HG03457 (cell line): ENCODE measurements around the gene IFITM10.

ENCODE experiments used
- ATAC-seq: cut with Tn5 transposase; IDR thresholded peaks from one replicate; pipeline ENCODE4 v1.9.1; 2021; ENCODE audit warnings: moderate number of reproducible peaks; ENCODE audit not compliant: unreplicated experiment

IFITM10 gene

GRCh38 chr11:1727096-1727690 is 23.2 kb downstream of the IFITM10 start:
- no peak for ATAC-seq

DNA sequence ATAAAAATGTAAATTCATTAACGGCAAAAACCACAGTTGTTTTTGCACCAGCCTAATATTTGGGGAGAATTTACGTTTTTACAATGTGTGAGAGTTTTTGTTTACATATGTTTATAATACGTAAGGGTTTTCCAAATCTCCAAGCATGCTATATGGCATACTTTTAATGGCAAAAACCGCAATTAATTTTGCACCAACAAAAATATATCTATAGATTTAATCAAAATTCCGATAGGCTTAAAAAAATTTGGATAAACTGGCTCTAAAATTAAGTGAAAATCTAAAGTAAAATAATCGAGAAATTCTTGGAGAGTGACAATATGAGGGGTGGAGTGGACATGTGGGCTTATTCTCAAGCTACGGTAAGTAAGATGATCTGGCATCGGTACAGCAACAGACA is 30.6 kb downstream of the IFITM10 start:
- ATAC-seq: no peak

- no peak for ATAC-seq
These were observed 32.1 kb downstream of the IFITM10 start for GRCh38 chr11:1718326-1718725.

- ATAC-seq: no peak
These were observed 32.6 kb downstream of the IFITM10 start for GRCh38 chr11:1717745-1718144.

GRCh38 chr11:1714908-1715885 is 35.2 kb downstream of the IFITM10 start:
- no peak for ATAC-seq

GRCh38 chr11:1708716-1709115 is 41.7 kb downstream of the IFITM10 start:
- no peak for ATAC-seq

- no peak for ATAC-seq
These were observed 42.6 kb downstream of the IFITM10 start for GRCh38 chr11:1707751-1708150.

GRCh38 chr11:1706634-1707400 is 43.6 kb downstream of the IFITM10 start:
- no peak for ATAC-seq

- ATAC-seq: no peak
These were observed 45.0 kb downstream of the IFITM10 start for GRCh38 chr11:1705126-1706052.

DNA sequence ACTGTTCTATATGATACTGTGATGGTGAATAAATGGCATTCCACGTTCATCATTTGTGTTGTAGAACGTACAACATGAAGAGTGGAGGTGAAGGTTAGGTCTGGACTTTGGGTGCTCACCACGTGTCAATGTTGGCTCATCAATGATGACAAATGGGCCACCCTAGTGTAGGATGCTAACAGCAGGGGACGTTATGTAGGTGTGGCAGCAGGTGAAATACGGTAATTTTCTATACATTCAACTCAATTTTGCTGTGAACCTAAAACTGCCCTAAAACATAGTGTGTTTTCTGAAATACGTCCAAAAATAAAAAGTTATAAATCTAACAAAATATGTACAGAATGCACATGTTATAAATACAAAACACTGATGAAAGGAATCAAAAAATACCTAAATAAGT is 47.2 kb downstream of the IFITM10 start:
- ATAC-seq: no peak

DNA sequence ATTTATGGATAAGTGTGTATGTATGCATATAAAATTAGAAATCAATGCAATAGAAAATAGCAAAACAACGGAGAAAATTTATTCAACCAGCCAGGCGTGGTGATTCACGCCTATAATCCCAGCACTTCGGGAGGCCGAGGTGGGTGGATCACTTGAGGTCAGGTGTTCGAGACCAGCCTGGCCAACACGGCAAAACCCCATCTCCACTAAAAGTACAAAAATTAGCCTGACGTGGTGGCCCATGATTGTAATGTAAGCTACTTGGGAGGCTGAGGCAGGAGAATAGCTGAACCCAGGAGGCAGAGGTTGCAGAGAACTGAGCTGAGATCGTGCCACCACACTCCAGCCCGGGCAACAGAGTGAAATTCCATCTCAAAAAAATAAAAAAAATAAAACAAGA is 47.9 kb downstream of the IFITM10 start:
- no peak for ATAC-seq

- ATAC-seq: no peak
These were observed 49.1 kb downstream of the IFITM10 start for GRCh38 chr11:1701091-1701807.

DNA sequence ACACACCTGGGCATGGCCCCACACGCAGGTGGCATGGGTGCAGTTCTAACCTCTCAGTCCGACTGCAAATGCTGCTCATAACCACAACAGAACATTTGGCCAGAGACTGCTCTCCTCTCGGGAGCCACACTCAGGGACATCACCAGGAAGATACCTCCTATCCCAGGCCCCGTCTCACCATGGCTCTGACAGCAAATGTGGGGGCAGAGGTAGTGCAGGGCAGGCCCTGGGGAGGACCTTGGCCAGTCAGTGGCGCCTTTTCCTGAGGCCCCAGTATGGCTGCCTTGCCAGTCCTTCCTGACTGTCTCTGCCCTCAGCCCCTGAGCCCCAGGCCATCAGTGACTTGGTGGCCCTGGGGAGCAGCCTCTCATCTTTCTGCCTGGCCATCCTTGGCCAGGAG is 50.6 kb downstream of the IFITM10 start:
- no peak for ATAC-seq

DNA sequence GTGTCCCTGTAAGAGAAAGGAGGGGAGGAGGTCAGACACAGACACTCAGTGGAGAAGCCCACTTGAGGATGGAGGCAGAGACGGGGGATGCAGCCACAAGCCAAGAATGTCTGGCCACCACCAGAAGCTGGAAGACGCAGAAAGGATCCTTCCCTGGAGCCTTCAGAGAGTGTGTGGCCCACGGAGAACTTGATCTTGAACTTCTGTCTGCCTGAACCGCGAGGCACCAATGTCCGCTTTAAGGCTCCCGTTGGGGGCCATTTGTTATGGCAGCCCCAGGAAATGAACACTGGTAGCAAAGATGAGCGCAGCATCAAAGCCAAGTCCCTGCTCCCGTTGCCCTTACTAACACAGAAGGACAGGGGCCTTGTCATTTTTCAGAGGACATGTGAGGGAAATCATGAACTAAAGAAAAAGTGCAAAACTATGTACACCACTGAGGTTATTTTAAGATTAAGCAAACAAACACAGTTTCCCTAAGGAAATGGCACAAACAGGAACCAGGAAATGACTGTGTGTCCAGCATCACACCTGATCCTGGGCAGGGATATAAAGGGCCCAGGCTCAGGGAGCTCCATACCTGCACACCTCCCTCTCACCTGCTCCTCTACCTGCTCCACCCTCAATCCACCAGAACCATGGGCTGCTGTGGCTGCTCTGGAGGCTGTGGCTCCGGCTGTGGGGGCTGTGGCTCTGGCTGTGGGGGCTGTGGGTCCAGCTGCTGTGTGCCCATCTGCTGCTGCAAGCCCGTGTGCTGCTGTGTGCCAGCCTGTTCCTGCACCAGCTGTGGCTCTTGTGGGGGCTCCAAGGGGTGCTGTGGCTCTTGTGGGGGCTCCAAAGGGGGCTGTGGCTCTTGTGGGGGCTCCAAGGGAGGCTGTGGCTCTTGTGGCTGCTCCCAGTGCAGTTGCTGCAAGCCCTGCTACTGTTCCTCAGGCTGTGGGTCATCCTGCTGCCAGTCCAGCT is 53.5 kb downstream of the IFITM10 start, which contains the start of gene KRTAP5-6:
TSS of gene KRTAP5-6 (plus strand) at position 588 of the 963 bp plus-strand sequence. CDS start at position 639, 51 bp downstream.
- ATAC-seq: no peak

DNA sequence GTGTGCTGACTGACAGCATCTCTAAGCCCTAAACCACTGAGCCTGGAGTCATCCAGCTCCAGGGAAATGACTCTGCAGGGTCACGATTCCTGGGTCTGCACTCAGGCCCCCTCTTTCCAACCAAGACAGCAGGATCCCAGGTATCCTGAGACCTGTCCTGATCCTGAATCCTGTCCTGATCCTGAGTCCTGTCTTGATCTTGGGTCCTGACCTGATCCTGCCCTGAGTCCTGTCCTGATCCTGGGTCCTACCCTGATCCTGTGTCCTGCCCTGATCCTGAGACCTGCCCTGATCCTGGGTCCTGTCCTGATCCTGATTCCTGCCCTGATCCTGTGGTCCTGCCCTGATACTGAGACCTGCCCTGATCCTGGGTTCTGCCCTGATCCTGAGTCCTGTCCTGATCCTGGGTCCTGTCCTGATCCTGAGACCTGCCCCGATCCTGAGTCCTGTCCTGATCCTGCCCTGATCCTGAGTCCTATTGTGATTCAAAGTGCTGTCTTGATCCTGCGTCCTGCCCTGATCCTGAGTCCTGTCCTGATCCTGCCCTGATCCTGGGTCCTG is 54.8 kb downstream of the IFITM10 start:
- ATAC-seq: no peak

GRCh38 chr11:1694846-1695547 is 55.4 kb downstream of the IFITM10 start:
- no peak for ATAC-seq

GRCh38 chr11:1694064-1694845 is 56.1 kb downstream of the IFITM10 start:
- no peak for ATAC-seq
